HCT116 (cell line): ENCODE data around the gene FKBP5. TPM values are rescaled to one million over a fixed set of nuclear protein-coding genes. Genes with fewer than 3 reads are reported as not detected.

Experiments used
- ATAC-seq: fragments of 200-7000 bp; cut with Tn5 transposase; 2 replicates; pipeline ENCODE4 v1.9.1; 2020; ENCODE audit warnings: mild to moderate bottlenecking, moderate library complexity
- BruUV-seq: library from RNA; stranded (reverse); fragments of 400-500 nt; replicated peaks from 2 replicates; lab custom pipeline; 2021; lab: Mats Ljungman, UMichigan
- CTCF ChIA-PET: fragments of 300-600 bp; sonication (Branson Sonifier 250); formaldehyde crosslinking; loops from one replicate; lab custom pipeline; 2021; ENCODE audit warnings: antibody characterized with exemption; lab: Charles Lee
- POLR2A ChIA-PET: fragments of 300-600, 350-600 bp; sonication (Branson Sonifier 250); formaldehyde crosslinking; loops from one replicate; lab custom pipeline; 2021; ENCODE audit warnings: antibody characterized with exemption; lab: Charles Lee
- RAD21 ChIA-PET, 2 experiments: fragments of 300-600 bp; sonication (Branson Sonifier 250); formaldehyde crosslinking; loops; one replicate each; lab custom pipeline; 2023; ENCODE audit warnings: low total read pairs in 2 of 2; ENCODE audit not compliant: uncharacterized antibody in 2 of 2, unreplicated experiment in 2 of 2, low non-redundant PET in 1 of 2; lab: Charles Lee
- DNase-seq: peaks from one replicate; pipeline ENCODE4 v3.0.0-alpha.2; 2010; ENCODE audit warnings: low read depth, low spot score
- H2AFZ ChIP-seq: fragments of 200-600 bp; shearing (Covaris generic), sonication (generic); 2 replicates; pipeline ENCODE4 v1.6.1; 2017; ENCODE audit warnings: low read depth, mixed run types, mixed read lengths, antibody characterized with exemption, low read length; ENCODE audit not compliant: poor library complexity, severe bottlenecking
- H3K27ac ChIP-seq: 2 replicates; pipeline ENCODE4 v1.5.1; 2012; ENCODE audit warnings: low read depth, low read length
- H3K27me3 ChIP-seq: fragments of 200-600 bp; sonication (generic); 2 replicates; pipeline ENCODE4 v1.6.1; 2016; ENCODE audit warnings: mixed run types, low read length, mixed read lengths; ENCODE audit not compliant: insufficient read depth
- H3K36me3 ChIP-seq, 2 experiments: fragments of 200-500 bp in 1 of 2; fragments of 200-600 bp in 1 of 2; sonication (Bioruptor generic) in 1 of 2; sonication (generic) in 1 of 2; 2 replicates each; pipeline versions ENCODE4 v1.5.1 to v1.6.1; 2014 to 2016; ENCODE audit warnings: low read length in 2 of 2, inconsistent platforms in 1 of 2, mixed read lengths in 1 of 2, mixed run types in 1 of 2; ENCODE audit not compliant: insufficient read depth in 2 of 2, control insufficient read depth in 1 of 2
- H3K4me1 ChIP-seq, 2 experiments: fragments of 200-600 bp in 1 of 2; sonication (generic) in 1 of 2; 2 replicates each; pipeline versions ENCODE4 v1.5.1 to v1.6.1; 2012 to 2017; ENCODE audit warnings: low read length in 2 of 2, inconsistent platforms in 1 of 2, mild to moderate bottlenecking in 1 of 2, mixed read lengths in 1 of 2, mixed run types in 1 of 2, moderate library complexity in 1 of 2; ENCODE audit not compliant: insufficient read depth in 2 of 2, control insufficient read depth in 1 of 2
- H3K4me2 ChIP-seq: fragments of 200-600 bp; sonication (generic); 2 replicates; pipeline ENCODE4 v1.6.1; 2017; ENCODE audit warnings: mixed run types, low read length, mixed read lengths
- H3K4me3 ChIP-seq, 2 experiments: fragments of 200-600 bp in 1 of 2; sonication (generic) in 1 of 2; replicated peaks in 1 of 2; 2 replicates each; pipeline ENCODE4 v1.5.1; 2011 to 2016; ENCODE audit warnings: low read length in 2 of 2, control low read depth in 1 of 2, low read depth in 1 of 2, mild to moderate bottlenecking in 1 of 2, mixed read lengths in 1 of 2, mixed run types in 1 of 2
- H3K79me2 ChIP-seq: fragments of 200-600 bp; sonication (generic); 2 replicates; pipeline ENCODE4 v1.6.1; 2017; ENCODE audit warnings: mild to moderate bottlenecking, mixed run types, low read length, moderate library complexity, mixed read lengths; ENCODE audit not compliant: insufficient read depth
- H3K9ac ChIP-seq: fragments of 200-600 bp; sonication (generic); 2 replicates; pipeline ENCODE4 v1.6.1; 2016; ENCODE audit warnings: low read length, mixed read lengths
- H3K9me2 ChIP-seq: fragments of 200-600 bp; sonication (generic), shearing (Covaris generic); 2 replicates; pipeline ENCODE4 v1.6.1; 2017; ENCODE audit warnings: mixed run types, mild to moderate bottlenecking, moderate library complexity; ENCODE audit not compliant: insufficient read depth
- H3K9me3 ChIP-seq, 2 experiments: fragments of 200-500 bp in 1 of 2; fragments of 200-600 bp in 1 of 2; sonication (Bioruptor generic) in 1 of 2; sonication (generic) in 1 of 2; 2 replicates each; pipeline ENCODE4 v1.6.1; 2014 to 2017; ENCODE audit warnings: low read length in 2 of 2, mixed read lengths in 2 of 2, inconsistent platforms in 1 of 2, low read depth in 1 of 2, mild to moderate bottlenecking in 1 of 2, mixed run types in 1 of 2, moderate library complexity in 1 of 2; ENCODE audit not compliant: control insufficient read depth in 1 of 2, insufficient read depth in 1 of 2
- H4K20me1 ChIP-seq: fragments of 200-600 bp; sonication (generic), shearing (Covaris generic); 2 replicates; pipeline ENCODE4 v1.6.1; 2017; ENCODE audit warnings: mixed run types, mild to moderate bottlenecking, moderate library complexity; ENCODE audit not compliant: insufficient read depth
- ELF1 ChIP-seq: IDR thresholded peaks from 2 replicates; pipeline ENCODE4 v1.6.1; 2012; ENCODE audit warnings: low read depth, borderline replicate concordance
- EZH2 ChIP-seq: fragments of 200-600 bp; sonication (generic); IDR thresholded peaks from 2 replicates; pipeline ENCODE4 v1.6.1; 2017; ENCODE audit warnings: antibody characterized with exemption, mixed run types
- POLR2A ChIP-seq: IDR thresholded peaks from 2 replicates; pipeline ENCODE4 v1.7.0; 2011; ENCODE audit warnings: borderline replicate concordance; ENCODE audit not compliant: insufficient read depth, insufficient read length; ENCODE audit errors: extremely low read depth
- REST ChIP-seq: IDR thresholded peaks from 2 replicates; pipeline ENCODE4 v1.6.1; 2012; ENCODE audit warnings: low read depth
- SIN3A ChIP-seq: IDR thresholded peaks from 2 replicates; pipeline ENCODE4 v1.6.1; 2012; ENCODE audit warnings: low read depth
- ZNF274 ChIP-seq: fragments of 200-500 bp; sonication (Bioruptor generic); IDR thresholded peaks from 2 replicates; pipeline ENCODE4 v1.6.1; 2014; ENCODE audit warnings: mild to moderate bottlenecking, low read depth, low read length, inconsistent platforms
- intact Hi-C: fragments of 100-400 bp; cut with micrococcal nuclease; formaldehyde crosslinking; loops from 2 replicates; pipeline ENCODE4 v1.10.0; 2022
- total RNA-seq: library from RNA; stranded (reverse); gene quantifications from one replicate; pipeline ENCODE4 v1.2.1, GENCODE V29; 2021; ENCODE audit not compliant: unreplicated experiment

Gene FKBP5
- total RNA-seq, 1 experiment from 2014 or later = 50.3 TPM

- H3K9ac ChIP-seq = no peak overlapping the region
- no TSS peak for BruUV-seq
- no peak for DNase-seq
- intact Hi-C loops = no loop called here
- peaks cover 5% of the 10 kb centered on the region; the same call in 1 of the 2 replicates for H4K20me1 ChIP-seq
- H3K9me3 ChIP-seq = no peaks in the 10 kb centered on the region
- no peak overlapping the region for H3K27ac ChIP-seq
- RAD21 ChIA-PET = no interaction called here
- TF ChIP-seq EZH2 (no peak), SIN3A (no peak), ELF1 (no peak), ZNF274 (no peak), POLR2A (no peak), REST (no peak)
- TF ChIP-seq, all 23 proteins: peak for 0
- Histone ChIP-seq H3K9me2 (no peaks in the 10 kb centered on the region), H3K4me1 (peaks cover 36 to 46% of the 10 kb centered on the region in 2 experiments), H3K79me2 (no peaks in the 10 kb centered on the region; the same call in 1 of the 2 replicates), H3K4me3 (no peak overlapping the region), H3K36me3 (peaks cover 0 to 11% of the 10 kb centered on the region in 2 experiments; a peak in 2 of 4 replicates), H3K27me3 (no peaks in the 10 kb centered on the region), H2AFZ (no peak overlapping the region), H3K4me2 (no peak overlapping the region)
- ChIA-PET CTCF (interaction anchor here (1.1 kb wide), 1 partner anchor 87 kb away, joined by 4 read pairs; no protein-coding TSS in a partner anchor), POLR2A (no interaction called here)
- no peak for ATAC-seq
These were observed 79.1 kb downstream of the FKBP5 start for GRCh38 chr6:35609588-35609987.
